HFF-Myc (cell line): ENCODE measurements around the gene SLC25A45.
A peak's percentile ranks its signal among the peaks of the same experiment; 100 is the strongest.

Experiments
- DNase-seq: peaks from one replicate; pipeline ENCODE4 v3.0.0-alpha.2; 2011; ENCODE audit warnings: low read depth; ENCODE audit errors: extremely low read depth
- H3K4me3 ChIP-seq: replicated peaks from 2 replicates; pipeline ENCODE4 v1.5.1; 2011; ENCODE audit warnings: low read depth, mild to moderate bottlenecking, control low read depth, low read length
- TF ChIP-seq, protein P1 (sequence below): IDR thresholded peaks from 2 replicates; pipeline ENCODE4 v1.5.1; 2012; ENCODE audit warnings: mild to moderate bottlenecking, low read depth, low read length, control low read depth; ENCODE audit errors: missing control alignments

The SLC25A45 gene

DNA sequence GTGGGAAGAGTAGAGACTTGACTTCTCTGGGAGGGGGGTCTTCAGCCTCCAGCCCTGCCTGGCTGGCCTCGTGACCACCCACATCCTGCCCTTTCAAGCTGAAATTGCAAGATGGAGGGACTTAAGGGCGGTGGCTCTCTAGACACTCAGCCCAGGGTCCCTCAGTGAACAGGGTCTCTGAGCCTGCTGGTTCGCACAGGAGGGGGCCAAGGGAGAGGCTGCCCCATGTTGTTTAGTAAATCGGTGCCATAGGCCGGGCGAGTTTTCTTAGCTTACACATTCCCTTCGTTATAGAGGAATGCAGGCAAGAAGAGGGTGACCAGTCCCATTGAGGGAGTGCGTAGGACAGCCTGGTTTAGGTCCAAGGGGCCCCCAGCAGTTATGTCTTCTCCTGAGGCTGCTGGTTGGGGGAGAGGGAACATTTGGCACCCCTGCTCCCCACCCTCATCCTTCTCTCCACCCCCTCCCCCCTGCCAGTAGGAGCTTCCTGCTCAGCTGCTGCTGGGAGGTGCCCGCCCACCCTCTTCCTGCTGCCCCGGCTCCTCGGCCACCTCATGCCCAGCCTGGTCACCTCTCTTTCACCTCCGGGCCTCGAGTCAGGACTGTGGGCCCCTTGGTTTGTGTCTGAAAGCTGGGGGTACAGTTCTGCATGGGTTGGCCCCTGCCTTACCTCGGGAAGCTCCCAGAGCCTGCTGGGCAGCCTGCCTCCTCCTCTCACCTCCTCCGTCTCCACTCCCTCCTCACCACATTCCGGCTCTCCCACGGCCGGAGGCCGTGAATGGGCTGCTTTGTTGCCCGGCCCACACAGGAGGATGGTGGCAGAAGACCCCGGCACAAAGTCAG, 7.9 kb upstream of the SLC25A45 start:
- DNase-seq: no peak
- H3K4me3 ChIP-seq: peak overlapping the region; percentile 28
- TF ChIP-seq, protein P1, sequence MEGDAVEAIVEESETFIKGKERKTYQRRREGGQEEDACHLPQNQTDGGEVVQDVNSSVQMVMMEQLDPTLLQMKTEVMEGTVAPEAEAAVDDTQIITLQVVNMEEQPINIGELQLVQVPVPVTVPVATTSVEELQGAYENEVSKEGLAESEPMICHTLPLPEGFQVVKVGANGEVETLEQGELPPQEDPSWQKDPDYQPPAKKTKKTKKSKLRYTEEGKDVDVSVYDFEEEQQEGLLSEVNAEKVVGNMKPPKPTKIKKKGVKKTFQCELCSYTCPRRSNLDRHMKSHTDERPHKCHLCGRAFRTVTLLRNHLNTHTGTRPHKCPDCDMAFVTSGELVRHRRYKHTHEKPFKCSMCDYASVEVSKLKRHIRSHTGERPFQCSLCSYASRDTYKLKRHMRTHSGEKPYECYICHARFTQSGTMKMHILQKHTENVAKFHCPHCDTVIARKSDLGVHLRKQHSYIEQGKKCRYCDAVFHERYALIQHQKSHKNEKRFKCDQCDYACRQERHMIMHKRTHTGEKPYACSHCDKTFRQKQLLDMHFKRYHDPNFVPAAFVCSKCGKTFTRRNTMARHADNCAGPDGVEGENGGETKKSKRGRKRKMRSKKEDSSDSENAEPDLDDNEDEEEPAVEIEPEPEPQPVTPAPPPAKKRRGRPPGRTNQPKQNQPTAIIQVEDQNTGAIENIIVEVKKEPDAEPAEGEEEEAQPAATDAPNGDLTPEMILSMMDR: no peak

- TF ChIP-seq, protein P1: no peak
- peak overlapping the region; percentile 28 for H3K4me3 ChIP-seq
- DNase-seq: no peak
Measured at GRCh38 chr11:65389294-65389980, 7.0 kb upstream of the SLC25A45 start.

- H3K4me3 ChIP-seq: peak overlapping the region; percentile 2; the same call in 1 of the 2 replicates
- TF ChIP-seq, protein P1: no peak
- no peak for DNase-seq
Measured at GRCh38 chr11:65388731-65389130, 6.3 kb upstream of the SLC25A45 start.

DNA sequence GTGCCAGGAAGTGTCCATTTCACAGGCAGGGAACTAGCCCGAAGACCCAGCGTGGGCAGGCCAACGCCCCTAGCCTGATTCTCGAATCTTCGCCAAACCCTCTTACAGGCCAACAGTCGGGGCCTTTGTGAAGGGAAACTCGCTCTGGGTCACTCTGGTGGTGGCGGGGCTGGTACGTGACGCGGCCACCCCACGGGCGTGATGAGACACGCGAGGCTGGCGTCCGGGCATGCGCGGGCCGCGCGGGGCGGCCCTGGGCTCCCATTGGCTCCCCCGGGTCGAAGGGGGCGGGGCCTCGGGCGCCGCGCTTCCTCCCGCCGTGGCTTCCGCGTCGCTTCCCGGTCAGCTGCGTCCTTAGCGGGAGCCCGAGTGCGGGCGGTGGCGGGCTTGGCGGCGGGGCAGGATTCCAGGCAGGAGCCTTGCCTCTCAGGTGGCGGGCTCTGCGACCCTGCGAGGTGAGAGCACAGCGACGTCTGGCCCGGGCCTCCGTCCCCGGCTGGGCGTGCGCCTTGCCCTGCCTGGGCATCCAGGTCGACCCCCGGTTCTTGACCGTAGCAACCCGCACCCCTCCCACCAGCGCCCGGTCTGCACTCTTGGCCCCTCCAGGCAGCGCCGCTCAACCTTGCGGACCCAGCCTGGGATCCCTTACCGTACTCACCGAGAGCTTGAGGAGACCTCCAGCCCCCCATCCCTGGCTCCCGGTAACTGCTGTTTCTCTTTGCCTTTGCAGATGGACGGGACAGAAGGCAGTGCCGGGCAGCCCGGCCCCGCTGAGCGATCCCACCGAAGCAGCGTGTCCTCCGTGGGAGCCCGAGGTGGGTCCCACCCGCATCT, 4.1 kb upstream of the SLC25A45 start, which contains the start of gene FRMD8:
Gene FRMD8 (plus strand): TSS at position 331 of the 834 bp plus-strand sequence. CDS start 400 bp downstream, at position 731.
- TF ChIP-seq, protein P1: no peak
- peak within 1 kb of the TSS; percentile 81 for H3K4me3 ChIP-seq
- no peak for DNase-seq

GRCh38 chr11:65384301-65384889, 1.9 kb upstream of the SLC25A45 start:
- H3K4me3 ChIP-seq: no peak overlapping the region
- TF ChIP-seq, protein P1: no peak
- DNase-seq: no peak

- TF ChIP-seq, protein P1: no peak
- DNase-seq: no peak
- no peak overlapping the region for H3K4me3 ChIP-seq
Measured at GRCh38 chr11:65383778-65384177, 1.3 kb upstream of the SLC25A45 start.
